Left ventricle myocardium inferior (tissue), 1 donor: ENCODE data around the gene ESPN. TPM values are rescaled to one million over a fixed set of nuclear protein-coding genes. Genes with fewer than 3 reads are reported as not detected.

Source experiments
- DNase-seq: peaks from one replicate; pipeline ENCODE4 v3.0.0-alpha.2; 2020
- H3K27ac ChIP-seq: fragments of 200-600 bp; replicated peaks from 2 replicates; pipeline ENCODE4 v1.8.0; 2021
- H3K27me3 ChIP-seq: fragments of 200-600 bp; 2 replicates; pipeline ENCODE4 v1.8.0; 2021; ENCODE audit warnings: low read depth
- H3K36me3 ChIP-seq: fragments of 200-600 bp; 2 replicates; pipeline ENCODE4 v1.8.0; 2021
- H3K4me1 ChIP-seq: fragments of 200-600 bp; 2 replicates; pipeline ENCODE4 v1.8.0; 2021
- H3K4me3 ChIP-seq: fragments of 200-600 bp; 2 replicates; pipeline ENCODE4 v1.8.0; 2021; ENCODE audit warnings: mild to moderate bottlenecking, moderate library complexity
- H3K9me3 ChIP-seq: fragments of 200-600 bp; replicated peaks from 2 replicates; pipeline ENCODE4 v1.8.0; 2021
- CTCF ChIP-seq: fragments of 200-600 bp; IDR thresholded peaks from 2 replicates; pipeline ENCODE4 v1.8.0; 2021; ENCODE audit warnings: antibody characterized with exemption, mild to moderate bottlenecking, borderline replicate concordance
- intact Hi-C: fragments of 100-400 bp; cut with micrococcal nuclease; formaldehyde crosslinking; loops from one replicate; pipeline ENCODE4 v1.11.0; 2022
- microRNA-seq: library from miRNA; unstranded; fragments of <30 nt; microRNA quantifications from one replicate; pipeline ENCODE4 v1.2.0, GENCODE V29; 2020
- total RNA-seq: library from RNA; stranded (reverse); fragmentation: NEBNext Ultra II Directional; extraction: Animal tissue kit (Norgen Biotek cat#: 25700); gene quantifications from one replicate; pipeline ENCODE4 v1.2.1, GENCODE V29; 2021
- donor health status: DM: no; HTN: yes; CAD: no; lungs with severe emphysema.

Gene ESPN
- total RNA-seq, 1 donor from 2014 or later = 0.41 TPM

DNA sequence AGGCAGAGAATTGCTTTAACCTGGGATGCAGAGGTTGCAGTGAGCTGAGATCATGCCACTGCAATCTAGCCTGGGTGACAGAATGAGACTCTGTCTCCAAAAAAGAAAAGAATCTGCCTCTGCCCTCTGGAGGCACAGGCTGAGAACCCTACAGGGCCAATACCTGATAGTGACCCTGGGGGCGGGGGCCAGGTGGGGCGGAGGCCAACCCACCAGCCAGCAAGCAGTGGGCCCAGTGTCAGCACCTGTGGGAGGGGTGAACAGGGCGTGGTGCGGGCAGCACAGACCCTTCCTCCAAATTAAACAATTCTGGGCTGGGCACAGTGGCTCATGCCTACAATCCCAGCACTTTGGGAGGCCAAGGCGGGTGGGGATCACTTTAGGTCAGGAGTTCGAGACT, 85.9 kb downstream of the ESPN start:
- Histone ChIP-seq H3K4me1 (peaks cover 28% of the 10 kb centered on the region), H3K36me3 (no peaks in the 10 kb centered on the region), H3K27me3 (no peaks in the 10 kb centered on the region), H3K4me3 (no peak overlapping the region), H3K27ac (peak overlapping the region; percentile 33), H3K9me3 (no peaks in the 10 kb centered on the region)
- no peak for TF ChIP-seq CTCF
- DNase-seq = no peak
- intact Hi-C loops = no loop called here

Small RNAs within 50 kb of the gene (microRNA-seq; reads per million reads assigned to microRNA genes)
- gene MIR4252 = not detected

Other genes starting within 250 kb of the ESPN start
- 0.19 TPM for gene CHD5, start 244.5 kb upstream of the ESPN start, total RNA-seq
- 250 TPM for gene RPL22, start 225.2 kb upstream of the ESPN start, total RNA-seq
- gene RNF207, start 218.7 kb upstream of the ESPN start, total RNA-seq = 83.3 TPM
- gene ICMT, start 188.8 kb upstream of the ESPN start, total RNA-seq = 70.3 TPM
- not detected for gene HES3, start 180.6 kb upstream of the ESPN start, total RNA-seq
- gene GPR153, start 163.7 kb upstream of the ESPN start, total RNA-seq = 4.8 TPM
- gene ACOT7, start 31.0 kb upstream of the ESPN start, total RNA-seq = 8.6 TPM
- gene HES2, start 4.9 kb upstream of the ESPN start, total RNA-seq = not detected
- 12.6 TPM for gene TNFRSF25, start 41.4 kb downstream of the ESPN start, total RNA-seq
- 16.2 TPM for gene PLEKHG5, start 66.9 kb downstream of the ESPN start, total RNA-seq
- gene NOL9, start 129.7 kb downstream of the ESPN start, total RNA-seq = 13.4 TPM
- gene TAS1R1, start 130.5 kb downstream of the ESPN start, total RNA-seq = not detected
- gene ZBTB48, start 155.2 kb downstream of the ESPN start, total RNA-seq = 12.9 TPM
- gene KLHL21, start 178.1 kb downstream of the ESPN start, total RNA-seq = 83.7 TPM
- gene PHF13, start 189.0 kb downstream of the ESPN start, total RNA-seq = 6.8 TPM
- 14.9 TPM for gene THAP3, start 200.1 kb downstream of the ESPN start, total RNA-seq